K562 (cell line): ENCODE data around the gene NEDD4L. TPM values are rescaled to one million over a fixed set of nuclear protein-coding genes. Genes with fewer than 3 reads are reported as not detected.

Experiments
- EGR1 ChIP-seq: fragments of 450-650 bp; conservative IDR thresholded peaks from 2 replicates; pipeline ENCODE4 v1.6.1; 2017; ENCODE audit warnings: mild to moderate bottlenecking
- HDAC3 ChIP-seq: fragments of 450-650 bp; IDR thresholded peaks from 2 replicates; pipeline ENCODE4 v1.6.1; 2018; ENCODE audit warnings: borderline replicate concordance, mild to moderate bottlenecking, moderate library complexity; ENCODE audit not compliant: partially characterized antibody
- MAX ChIP-seq: sonication (generic); formaldehyde crosslinking; IDR thresholded peaks from 2 replicates; pipeline ENCODE4 v1.9.0; 2022; ENCODE audit warnings: mild to moderate bottlenecking, missing genetic modification reagents
- NKRF ChIP-seq: fragments of 450-650 bp; IDR thresholded peaks from 2 replicates; pipeline ENCODE4 v1.6.1; 2016; ENCODE audit warnings: borderline replicate concordance
- NR2F6 ChIP-seq: fragments of 450-650 bp; formaldehyde crosslinking; IDR thresholded peaks from 2 replicates; pipeline ENCODE4 v1.4.0; 2020; ENCODE audit warnings: mild to moderate bottlenecking
- REST ChIP-seq, 2 experiments: fragments of 450-650 bp; formaldehyde crosslinking in 1 of 2; IDR thresholded peaks; 2 replicates each; pipeline versions ENCODE4 v1.4.0 to v1.6.1; 2014 to 2020; ENCODE audit warnings: mild to moderate bottlenecking in 2 of 2, borderline replicate concordance in 1 of 2, low read depth in 1 of 2
- TRIM28 ChIP-seq: fragments of 450-650 bp; IDR thresholded peaks from 2 replicates; pipeline ENCODE4 v1.6.1; 2017
- ZNF316 ChIP-seq: fragments of 450-650 bp; IDR thresholded peaks from 2 replicates; pipeline ENCODE4 v1.6.1; 2016
- ZNF592 ChIP-seq: fragments of 450-650 bp; IDR thresholded peaks from 2 replicates; pipeline ENCODE4 v1.6.1; 2017; ENCODE audit warnings: antibody characterized with exemption, mild to moderate bottlenecking
- ZNF740 ChIP-seq, 3 experiments: fragments of 200-800 bp in 1 of 3; sonication (Bioruptor generic) in 1 of 3; sonication (generic) in 1 of 3; formaldehyde crosslinking in 1 of 3; IDR thresholded peaks; 2 replicates each; pipeline versions ENCODE4 v1.6.1 to v1.8.0; 2016 to 2022; ENCODE audit warnings: mild to moderate bottlenecking in 2 of 3, missing compliant biosample characterization in 2 of 3, missing genetic modification characterization in 2 of 3, missing genetic modification reagents in 1 of 3
- polyA plus RNA-seq, 8 experiments: library from polyadenylated mRNA; depleted of rRNA in 4 of 8; stranded (reverse) in 5 of 8; unstranded in 3 of 8; fragments of >200 nt; fragmentation: Nextera tagmentation in 2 of 8; fragmentation: Illumina TruSeq in 1 of 8; extraction: Ambion mirVana in 2 of 8; extraction: Trizol in 1 of 8; gene quantifications; 2 replicates each; pipeline versions ENCODE4 v1.2.1 to v1.2.3, GENCODE V29; 2011 to 2014; ENCODE audit warnings: inconsistent platforms in 1 of 8, missing spikeins in 1 of 8
- total RNA-seq, 7 experiments: library from RNA; depleted of rRNA in 6 of 7; stranded (reverse); fragments of >200 nt in 6 of 7; fragmentation: Illumina TruSeq in 2 of 7; extraction: Trizol in 2 of 7; gene quantifications; 2 replicates each; pipeline versions ENCODE4 v1.2.1 to v1.2.3, GENCODE V29; 2011 to 2021; ENCODE audit warnings: low replicate concordance in 1 of 7

The NEDD4L gene
- total and polyA plus RNA-seq, 9 of the 15 experiments (the other 6 are each of a cell fraction or from before 2014, with no cell fraction given), result 8.1 to 33.4 (median 19.9) TPM

- peak; percentile 12; the same call in 1 of the 2 replicates for TF ChIP-seq REST (IDR thresholded peaks at IDR 0.05; ENCODE audit: borderline replicate concordance)
- no peak for TF ChIP-seq REST (CRISPR knock-in tag; IDR thresholded peaks at IDR 0.05; ENCODE audit: low read depth)
- no peak for TF ChIP-seq ZNF740 (CRISPR knock-in tag; IDR thresholded peaks at IDR 0.05)
- TF ChIP-seq ZNF740 (tag; IDR thresholded peaks at IDR 0.05), result no peak
- peak; percentile 89 for TF ChIP-seq MAX (CRISPR knock-in tag)
- TF ChIP-seq NR2F6 (CRISPR knock-in tag), result no peak
- peak; percentile 83 for TF ChIP-seq ZNF316
- TF ChIP-seq NKRF, result peak; percentile 43; the same call in 1 of the 2 replicates
- TF ChIP-seq ZNF592, result peak; percentile 92
- no peak for TF ChIP-seq EGR1
- peak; percentile 91 for TF ChIP-seq HDAC3
- 0 out of 2 replicates have a peak, but pooled peaks have one; percentile 29 for TF ChIP-seq TRIM28
These were observed 73.9 kb downstream of the NEDD4L start (continued) for GRCh38 chr18:58117786-58118403.
